Stomach (tissue), 9 donors: ENCODE data around the gene FA2H. TPM values are rescaled to one million over a fixed set of nuclear protein-coding genes. Genes with fewer than 3 reads are reported as not detected.
"Not testable (repeated sequence)": the region's sequence is repeated elsewhere in the genome, so short reads cannot be mapped to it uniquely, and the experiment has no call there.

Source experiments
- DNase-seq, 2 donors: peaks; one replicate each; pipeline versions ENCODE4 v3.0.0 to v3.0.0-alpha.2; 2013 to 2019
- H3K27ac ChIP-seq, 5 donors: fragments of 200-600 bp in 4 of 5; sonication (generic) in 4 of 5; one replicate each; pipeline ENCODE4 v1.5.1; 2013 to 2019; ENCODE audit warnings: mild to moderate bottlenecking in 1 of 5, moderate library complexity in 1 of 5
- H3K27me3 ChIP-seq, 3 donors: fragments of 200-600 bp; sonication (generic); one replicate each; pipeline ENCODE4 v1.5.1; 2017 to 2019; ENCODE audit warnings: mixed run types in 1 of 3
- H3K36me3 ChIP-seq, 4 donors: fragments of 200-600 bp; sonication (generic); 1 replicate in 3 of 4; 2 replicates in 1 of 4; pipeline ENCODE4 v1.5.1; 2016 to 2019
- H3K4me1 ChIP-seq, 4 donors: fragments of 200-600 bp; sonication (generic); one replicate each; pipeline ENCODE4 v1.5.1; 2016 to 2019
- H3K4me3 ChIP-seq, 4 donors: fragments of 200-600 bp; sonication (generic) in 3 of 4; one replicate each; pipeline ENCODE4 v1.5.1; 2016 to 2019; ENCODE audit warnings: mild to moderate bottlenecking in 1 of 4
- H3K9me3 ChIP-seq, 4 donors: fragments of 200-600 bp; sonication (generic); one replicate each; pipeline ENCODE4 v1.5.1; 2016 to 2019
- EP300 ChIP-seq: sonication (generic); formaldehyde crosslinking; IDR thresholded peaks from one replicate; pipeline ENCODE4 v1.6.1; 2017; ENCODE audit warnings: antibody characterized with exemption
- POLR2A ChIP-seq, 4 donors: fragments of 450-650 bp; IDR thresholded peaks; one replicate each; pipeline ENCODE4 v1.6.1; 2016; ENCODE audit warnings: antibody characterized with exemption in 4 of 4, control low read depth in 2 of 4, mild to moderate bottlenecking in 1 of 4, moderate library complexity in 1 of 4
- POLR2AphosphoS5 ChIP-seq, 3 donors: sonication (generic); formaldehyde crosslinking; IDR thresholded peaks; one replicate each; pipeline ENCODE4 v1.6.1; 2016; ENCODE audit warnings: antibody characterized with exemption in 3 of 3
- WGBS, 5 donors: extraction: QIAGEN DNeasy Blood & Tissue Kit in 3 of 5; methylation state at CpG; one replicate each; pipeline versions ENCODE4 v1.1.5 to v1.1.7; 2013 to 2018; 5-methylcytosine and 5-hydroxymethylcytosine counted together
- intact Hi-C: fragments of 100-400 bp; cut with DNase I; formaldehyde crosslinking; loops from one replicate; pipeline ENCODE4 v1.15.1; 2023; ENCODE audit warnings: low total_unique reads
- polyA plus RNA-seq, 3 donors: library from polyadenylated mRNA; stranded (reverse); fragments of 200-250 nt; gene quantifications; one replicate each; pipeline ENCODE4 v1.2.3, GENCODE V29; 2013
- total RNA-seq, 5 donors: library from RNA; depleted of rRNA; stranded (reverse); fragments of >200 nt; gene quantifications; one replicate each; pipeline versions ENCODE4 v1.1.0 to v1.2.3, GENCODE V29; 2014 to 2016
- TF ChIP-seq, protein P1 (sequence below), 7 experiments: fragments of 450-650 bp in 4 of 7; fragments of 200-600 bp in 3 of 7; sonication (generic) in 3 of 7; IDR thresholded peaks; one replicate each; pipeline ENCODE4 v1.5.1; 2016 to 2019; ENCODE audit warnings: antibody characterized with exemption in 7 of 7, control low read depth in 2 of 7, mild to moderate bottlenecking in 1 of 7
- donor health status: healthy with polysubstance abuse.
- donor health status: Bipolar disorder and iron deficiency.
- donor health status: healthy.

FA2H gene
- total and polyA plus RNA-seq, 8 donors, result 1.8 to 64.2 (median 15.7) TPM

DNA sequence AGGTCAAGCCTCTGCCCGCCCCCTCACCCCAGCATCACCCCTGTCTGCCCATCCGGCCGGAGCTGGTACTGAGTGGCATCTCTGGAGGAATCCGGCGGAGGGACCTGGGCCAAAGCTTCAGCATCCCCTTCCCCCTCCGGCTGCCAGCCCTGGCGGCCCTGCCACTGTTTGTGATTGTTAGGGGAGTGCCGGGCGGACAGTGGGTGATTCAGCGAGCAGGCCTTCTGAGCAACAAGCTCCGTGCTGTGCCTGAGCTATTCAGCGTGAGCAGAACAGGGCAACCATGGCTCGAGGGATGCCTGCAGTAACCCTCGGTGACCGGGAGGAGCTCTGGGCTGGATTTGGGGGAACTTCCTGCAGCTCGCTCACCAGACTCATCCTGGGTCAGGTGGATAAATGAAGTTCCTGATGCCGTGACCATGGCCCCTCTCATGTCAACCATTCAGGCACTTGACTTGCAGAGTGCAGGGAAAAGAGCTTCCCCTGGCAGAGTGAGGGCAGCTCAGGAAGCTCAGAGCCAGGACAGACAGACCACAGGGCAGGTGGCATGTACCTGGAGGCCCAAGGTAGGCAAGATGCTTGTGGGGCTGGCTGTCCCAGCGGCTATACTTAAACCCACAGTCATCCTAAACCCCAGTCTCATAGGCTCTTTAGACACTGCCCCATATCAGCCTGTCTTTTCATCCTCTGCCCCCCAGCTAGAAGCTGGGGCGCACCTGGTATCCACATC is 49.6 kb downstream of the FA2H start:
- Histone ChIP-seq H3K4me1 (peaks cover 8 to 13% (median 10%) of the 10 kb centered on the region in 4 donors), H3K27me3 (no peaks in the 10 kb centered on the region), H3K36me3 (peaks cover 0 to 27% (median 6%) of the 10 kb centered on the region in 4 donors), H3K27ac (no peak overlapping the region), H3K9me3 (peaks cover 0 to 8% (median 4%) of the 10 kb centered on the region in 4 donors), H3K4me3 (no peak overlapping the region)
- DNase-seq, result peak in 1 of 2 donors; percentile 56
- intact Hi-C loops, result no loop called here
- 61 to 89% (median 81%) methylated on average over 8 to 19 of the region's 19 CpGs for WGBS, 5 donors
- TF ChIP-seq EP300 (no peak), POLR2A (IDR thresholded peaks at IDR 0.05) (no peak), POLR2AphosphoS5 (IDR thresholded peaks at IDR 0.05) (no peak)
- TF ChIP-seq, protein P1, sequence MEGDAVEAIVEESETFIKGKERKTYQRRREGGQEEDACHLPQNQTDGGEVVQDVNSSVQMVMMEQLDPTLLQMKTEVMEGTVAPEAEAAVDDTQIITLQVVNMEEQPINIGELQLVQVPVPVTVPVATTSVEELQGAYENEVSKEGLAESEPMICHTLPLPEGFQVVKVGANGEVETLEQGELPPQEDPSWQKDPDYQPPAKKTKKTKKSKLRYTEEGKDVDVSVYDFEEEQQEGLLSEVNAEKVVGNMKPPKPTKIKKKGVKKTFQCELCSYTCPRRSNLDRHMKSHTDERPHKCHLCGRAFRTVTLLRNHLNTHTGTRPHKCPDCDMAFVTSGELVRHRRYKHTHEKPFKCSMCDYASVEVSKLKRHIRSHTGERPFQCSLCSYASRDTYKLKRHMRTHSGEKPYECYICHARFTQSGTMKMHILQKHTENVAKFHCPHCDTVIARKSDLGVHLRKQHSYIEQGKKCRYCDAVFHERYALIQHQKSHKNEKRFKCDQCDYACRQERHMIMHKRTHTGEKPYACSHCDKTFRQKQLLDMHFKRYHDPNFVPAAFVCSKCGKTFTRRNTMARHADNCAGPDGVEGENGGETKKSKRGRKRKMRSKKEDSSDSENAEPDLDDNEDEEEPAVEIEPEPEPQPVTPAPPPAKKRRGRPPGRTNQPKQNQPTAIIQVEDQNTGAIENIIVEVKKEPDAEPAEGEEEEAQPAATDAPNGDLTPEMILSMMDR (IDR thresholded peaks at IDR 0.05), result no peak

DNA sequence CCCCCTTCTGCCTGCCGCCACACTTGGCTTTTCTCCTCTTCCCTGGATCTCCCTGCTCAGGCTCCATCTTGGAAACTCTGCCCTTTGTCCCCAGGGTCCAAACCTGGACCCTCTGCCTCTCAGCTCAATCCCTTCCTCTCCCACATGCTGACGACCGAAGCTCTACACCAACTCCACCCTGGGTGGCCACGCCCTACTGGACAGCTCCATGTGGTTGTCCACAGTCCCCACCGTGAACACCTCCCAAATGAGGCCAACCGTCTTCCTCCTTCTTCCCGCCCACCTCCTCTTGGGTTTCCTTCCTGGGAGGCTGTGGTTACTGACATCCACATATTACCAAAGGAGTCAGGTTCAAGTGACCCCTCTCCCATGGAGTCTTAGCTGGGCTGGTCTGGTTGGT is 51.4 kb downstream of the FA2H start:
- Histone ChIP-seq H3K27ac (no peak overlapping the region), H3K4me3 (no peak overlapping the region), H3K9me3 (peaks cover 0 to 8% (median 4%) of the 10 kb centered on the region in 4 donors), H3K4me1 (peaks cover 0 to 3% (median 0%) of the 10 kb centered on the region in 4 donors), H3K27me3 (no peaks in the 10 kb centered on the region), H3K36me3 (peaks cover 0 to 30% (median 10%) of the 10 kb centered on the region in 4 donors)
- peak in 1 of 2 donors; percentile 5 for DNase-seq
- WGBS, 5 donors, result 80 to 86% (median 81%) methylated on average over 7 of the region's 7 CpGs
- no peak for TF ChIP-seq POLR2A (IDR thresholded peaks at IDR 0.05)
- TF ChIP-seq, protein P1 (IDR thresholded peaks at IDR 0.05), result no peak
- TF ChIP-seq POLR2AphosphoS5 (IDR thresholded peaks at IDR 0.05), result no peak
- no peak for TF ChIP-seq EP300
- intact Hi-C loops, result no loop called here

DNA sequence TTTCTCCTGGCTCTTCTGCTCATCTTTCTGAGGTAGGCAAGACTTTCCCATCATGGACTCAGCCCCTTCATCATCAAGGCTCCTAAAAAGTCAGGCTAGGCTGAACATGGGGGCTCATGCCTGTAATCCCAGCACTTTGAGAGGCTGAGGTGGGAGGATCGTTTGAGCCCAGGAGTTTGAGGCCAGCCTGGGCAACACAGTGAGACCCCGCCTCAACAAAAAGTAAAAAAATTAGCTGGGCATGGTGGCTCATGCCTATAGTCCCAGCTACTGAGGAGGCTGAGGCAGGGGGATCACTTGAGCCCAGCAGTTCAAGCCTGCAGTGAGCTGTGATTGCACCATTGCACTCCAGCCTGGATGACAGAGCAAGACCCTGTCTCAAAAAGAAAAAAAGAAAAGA is 52.5 kb downstream of the FA2H start:
- H3K4me3 ChIP-seq, DNase-seq, H3K27ac ChIP-seq, H3K27me3 ChIP-seq, H3K4me1 ChIP-seq, intact Hi-C loops, H3K9me3 ChIP-seq: not testable (repeated sequence)
- 89 to 100% (median 94%) methylated on average over 2 of the region's 2 CpGs for WGBS, 5 donors
- peaks cover 0 to 30% (median 14%) of the 10 kb centered on the region in 4 donors for H3K36me3 ChIP-seq

DNA sequence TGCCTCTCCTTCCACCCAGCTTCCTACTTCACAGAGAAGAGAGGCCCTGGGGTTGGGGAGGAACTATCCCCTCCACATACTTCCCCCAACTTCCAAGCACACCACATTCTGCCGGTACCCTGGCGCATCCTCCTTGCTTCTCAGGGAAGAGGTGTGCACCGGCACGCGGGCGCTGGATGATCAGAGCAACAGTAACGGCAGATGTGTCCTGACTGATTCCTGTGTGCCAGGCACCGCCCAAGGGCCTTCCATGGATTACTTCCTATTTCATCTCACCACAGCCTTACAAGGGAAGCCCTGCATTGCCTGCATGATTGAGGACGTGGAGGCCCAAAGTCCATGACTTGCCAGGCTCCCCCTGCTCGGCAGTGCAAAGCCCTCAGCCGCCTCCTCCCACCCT is 52.9 kb downstream of the FA2H start:
- intact Hi-C loops, result no loop called here
- Histone ChIP-seq H3K27ac (no peak overlapping the region), H3K4me1 (peaks cover 0 to 3% (median 0%) of the 10 kb centered on the region in 4 donors), H3K36me3 (peaks cover 0 to 27% (median 15%) of the 10 kb centered on the region in 4 donors), H3K27me3 (no peaks in the 10 kb centered on the region), H3K4me3 (no peak overlapping the region), H3K9me3 (peaks cover 0 to 3% (median 1%) of the 10 kb centered on the region in 4 donors)
- WGBS, 5 donors, result 82 to 93% (median 90%) methylated on average over 11 of the region's 11 CpGs
- TF ChIP-seq EP300 (no peak), POLR2A (IDR thresholded peaks at IDR 0.05) (no peak), POLR2AphosphoS5 (IDR thresholded peaks at IDR 0.05) (no peak)
- TF ChIP-seq, protein P1 (IDR thresholded peaks at IDR 0.05), result no peak
- DNase-seq, result no peak

DNA sequence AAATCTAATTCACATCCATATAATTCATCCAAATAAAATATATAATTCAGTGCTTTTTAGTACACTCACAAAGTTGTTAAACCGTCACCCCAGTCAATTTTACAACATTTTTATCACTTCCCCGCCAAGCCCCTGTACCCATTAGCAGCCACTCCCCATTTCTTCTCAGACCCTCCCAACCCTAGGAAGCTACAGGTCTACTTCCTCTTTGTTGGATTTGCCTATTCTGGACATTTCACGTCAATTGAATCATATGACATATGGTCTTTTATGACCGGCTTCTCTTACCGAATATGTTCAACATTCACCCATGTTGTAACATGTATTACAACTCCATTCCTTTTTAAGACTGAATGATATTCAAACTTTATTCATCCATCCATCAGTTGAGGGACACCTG is 54.0 kb downstream of the FA2H start:
- 76 to 90% (median 85%) methylated on average over 5 of the region's 5 CpGs for WGBS, 5 donors
- intact Hi-C loops, result no loop called here
- Histone ChIP-seq H3K27me3 (no peaks in the 10 kb centered on the region), H3K4me3 (no peak overlapping the region), H3K36me3 (peaks cover 0 to 32% (median 12%) of the 10 kb centered on the region in 4 donors), H3K4me1 (peaks cover 0 to 3% (median 0%) of the 10 kb centered on the region in 4 donors), H3K9me3 (no peaks in the 10 kb centered on the region), H3K27ac (no peak overlapping the region)
- DNase-seq, result no peak
- TF ChIP-seq, protein P1 (IDR thresholded peaks at IDR 0.05), result no peak
- no peak for TF ChIP-seq POLR2A (IDR thresholded peaks at IDR 0.05)
- TF ChIP-seq POLR2AphosphoS5 (IDR thresholded peaks at IDR 0.05), result no peak
- no peak for TF ChIP-seq EP300
